ENCODE results near the gene VSIR. TPM values are rescaled to one million over a fixed set of nuclear protein-coding genes. Genes with fewer than 3 reads are reported as not detected.

Gene VSIR
- total RNA-seq, 1 experiment from 2014 or later: 18.5 TPM

- no peak for TF ChIP-seq SRF (IDR thresholded peaks at IDR 0.05; ENCODE audit: low read depth)
- TF ChIP-seq ZNF274 (IDR thresholded peaks at IDR 0.05; ENCODE audit: low read depth, low read length): no peak
- peaks cover 0 to 10% of the 10 kb centered on the region in 2 experiments; a peak in 2 of 4 replicates for H3K4me1 ChIP-seq (ENCODE audit: control insufficient read depth in 1 of 2, insufficient read depth in 2 of 2, low read length in 2 of 2)
- no peaks in the 10 kb centered on the region for H4K20me1 ChIP-seq (ENCODE audit: insufficient read depth)
- ChIA-PET POLR2A (no interaction called here), RAD21 (ENCODE audit: low non-redundant PET in 1 of 2, low total read pairs in 2 of 2, uncharacterized antibody in 2 of 2, unreplicated experiment in 2 of 2) (no interaction called here), CTCF (interaction anchor here (1.7 kb wide), 1 partner anchor 58 kb away, joined by 4 read pairs; the partner anchor contains the start of gene VSIR)
- H3K9me3 ChIP-seq (ENCODE audit: control insufficient read depth in 1 of 2, insufficient read depth in 1 of 2, low read depth in 1 of 2, low read length in 2 of 2): no peaks in the 10 kb centered on the region
- no peaks in the 10 kb centered on the region for H3K79me2 ChIP-seq (ENCODE audit: insufficient read depth, low read length)
- BruUV-seq (replicated peaks): no TSS peak
- H3K36me3 ChIP-seq (ENCODE audit: control insufficient read depth in 1 of 2, insufficient read depth in 2 of 2, low read length in 2 of 2): no peaks in the 10 kb centered on the region
- DNase-seq (ENCODE audit: low read depth, low spot score) (no peak), ATAC-seq (no peak)
- no peaks in the 10 kb centered on the region for H3K9me2 ChIP-seq (ENCODE audit: insufficient read depth)
- H2AFZ ChIP-seq (ENCODE audit: low read depth, low read length, poor library complexity, severe bottlenecking): no peak overlapping the region
- intact Hi-C loops (cut with micrococcal nuclease): no loop called here
- H3K27ac ChIP-seq (ENCODE audit: low read depth, low read length): no peak overlapping the region
- no peaks in the 10 kb centered on the region for H3K27me3 ChIP-seq (ENCODE audit: insufficient read depth, low read length)
- no peak overlapping the region for H3K4me3 ChIP-seq (replicated peaks in 1 of 2; ENCODE audit: low read depth in 1 of 2, low read length in 2 of 2)
- H3K9ac ChIP-seq (ENCODE audit: low read length): no peak overlapping the region
- H3K4me2 ChIP-seq (ENCODE audit: low read length): no peak overlapping the region
Measured at GRCh38 chr10:71715026-71715425, 58.3 kb downstream of the VSIR start.

- H3K9ac ChIP-seq (ENCODE audit: low read length): no peak overlapping the region
- no peaks in the 10 kb centered on the region for H3K9me2 ChIP-seq (ENCODE audit: insufficient read depth)
- ChIA-PET CTCF (interaction anchor here (1.7 kb wide), 1 partner anchor 58 kb away, joined by 4 read pairs; the partner anchor contains the start of gene VSIR), RAD21 (ENCODE audit: low non-redundant PET in 1 of 2, low total read pairs in 2 of 2, uncharacterized antibody in 2 of 2, unreplicated experiment in 2 of 2) (no interaction called here), POLR2A (no interaction called here)
- peaks cover 0 to 10% of the 10 kb centered on the region in 2 experiments; a peak in 2 of 4 replicates for H3K4me1 ChIP-seq (ENCODE audit: control insufficient read depth in 1 of 2, insufficient read depth in 2 of 2, low read length in 2 of 2)
- no peaks in the 10 kb centered on the region for H3K27me3 ChIP-seq (ENCODE audit: insufficient read depth, low read length)
- no peak for TF ChIP-seq TCF7L2 (IDR thresholded peaks at IDR 0.05; ENCODE audit: borderline replicate concordance, extremely low read depth, insufficient read depth, insufficient read length)
- H3K27ac ChIP-seq (ENCODE audit: low read depth, low read length): no peak overlapping the region
- ATAC-seq (no peak), DNase-seq (ENCODE audit: low read depth, low spot score) (no peak)
- H3K4me2 ChIP-seq (ENCODE audit: low read length): no peak overlapping the region
- H4K20me1 ChIP-seq (ENCODE audit: insufficient read depth): no peaks in the 10 kb centered on the region
- intact Hi-C loops (cut with micrococcal nuclease): no loop called here
- BruUV-seq (replicated peaks): no TSS peak
- no peaks in the 10 kb centered on the region for H3K36me3 ChIP-seq (ENCODE audit: control insufficient read depth in 1 of 2, insufficient read depth in 2 of 2, low read length in 2 of 2)
- H2AFZ ChIP-seq (ENCODE audit: low read depth, low read length, poor library complexity, severe bottlenecking): no peak overlapping the region
- no peaks in the 10 kb centered on the region for H3K9me3 ChIP-seq (ENCODE audit: control insufficient read depth in 1 of 2, insufficient read depth in 1 of 2, low read depth in 1 of 2, low read length in 2 of 2)
- no peak overlapping the region for H3K4me3 ChIP-seq (replicated peaks in 1 of 2; ENCODE audit: low read depth in 1 of 2, low read length in 2 of 2)
- no peaks in the 10 kb centered on the region for H3K79me2 ChIP-seq (ENCODE audit: insufficient read depth, low read length)
Measured at GRCh38 chr10:71714592-71714991, 58.7 kb downstream of the VSIR start.

All from HCT116 (cell line).